D721Med (cell line): ENCODE results near the gene BDP1.
"Not testable (repeated sequence)": the region's sequence is repeated elsewhere in the genome, so short reads cannot be mapped to it uniquely, and the experiment has no call there.

Experiments used
- DNase-seq: peaks from one replicate; pipeline ENCODE4 v3.0.0; 2011; ENCODE audit warnings: low spot score; ENCODE audit not compliant: insufficient read length
- FAIRE-seq: peaks from 2 replicates; lab custom pipeline; 2011; peaks lifted over from hg19 to GRCh38; lab: Jason Lieb, UNC
- CTCF ChIP-seq: IDR thresholded peaks from 2 replicates; pipeline ENCODE4 v1.5.1; 2012; ENCODE audit warnings: mild to moderate bottlenecking, control low read depth; ENCODE audit not compliant: insufficient read depth; ENCODE audit errors: missing control alignments

Gene BDP1

DNA sequence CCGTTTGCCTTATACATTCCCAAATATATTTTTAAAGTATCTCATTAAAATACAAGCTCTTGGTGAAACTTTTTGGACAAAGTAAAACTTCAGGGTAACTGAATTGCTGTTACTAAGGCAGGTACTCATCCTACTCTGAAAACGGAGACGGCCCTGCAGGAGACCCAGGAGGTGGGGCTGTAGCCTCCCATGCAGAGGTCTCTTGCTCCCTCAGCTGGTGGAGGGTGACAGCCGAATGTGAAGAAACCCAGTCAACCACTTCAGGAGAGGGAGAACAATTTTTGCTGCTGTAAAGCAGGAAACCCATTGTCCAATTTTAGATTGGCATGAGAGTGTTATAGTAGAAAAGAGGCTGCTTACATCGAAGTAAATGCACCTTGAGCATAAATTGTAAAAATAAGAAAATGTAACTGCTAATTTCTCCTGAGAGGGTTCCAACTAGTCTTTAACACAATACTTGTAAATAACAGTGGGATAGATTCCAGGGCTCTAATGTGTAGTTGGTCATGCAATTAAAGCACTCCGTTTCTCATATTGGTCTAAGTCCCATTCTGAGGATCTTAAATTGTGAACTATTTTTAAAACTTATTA, 8.1 kb upstream of the BDP1 start:
- DNase-seq = not testable (repeated sequence)
- FAIRE-seq = peak; percentile 83
- peak; percentile 44 for TF ChIP-seq CTCF

DNA sequence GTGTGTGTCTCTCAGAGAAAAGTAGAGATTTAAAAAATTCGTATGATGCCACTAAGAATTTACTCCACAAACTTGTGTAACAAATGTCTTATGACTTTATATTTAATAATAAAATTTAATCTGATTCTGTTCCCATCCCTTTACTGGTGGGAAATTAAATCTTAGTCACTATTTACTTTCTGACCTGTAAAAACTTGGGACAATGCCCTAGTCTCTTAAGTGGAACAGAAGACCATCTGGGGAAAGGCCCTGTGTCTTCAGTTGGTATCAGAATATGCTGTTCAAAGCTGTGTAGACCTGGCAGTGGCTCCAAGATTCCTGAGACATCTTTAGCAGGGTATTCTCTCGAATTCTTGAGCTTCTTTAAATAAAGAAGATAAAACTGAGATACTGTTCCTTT, 2.6 kb upstream of the BDP1 start:
- no peak for FAIRE-seq
- no peak for DNase-seq
- TF ChIP-seq CTCF = no peak

- TF ChIP-seq CTCF = no peak
- no peak for FAIRE-seq
Measured at GRCh38 chr5:71454913-71455312, 538 bp upstream of the BDP1 start.

DNA sequence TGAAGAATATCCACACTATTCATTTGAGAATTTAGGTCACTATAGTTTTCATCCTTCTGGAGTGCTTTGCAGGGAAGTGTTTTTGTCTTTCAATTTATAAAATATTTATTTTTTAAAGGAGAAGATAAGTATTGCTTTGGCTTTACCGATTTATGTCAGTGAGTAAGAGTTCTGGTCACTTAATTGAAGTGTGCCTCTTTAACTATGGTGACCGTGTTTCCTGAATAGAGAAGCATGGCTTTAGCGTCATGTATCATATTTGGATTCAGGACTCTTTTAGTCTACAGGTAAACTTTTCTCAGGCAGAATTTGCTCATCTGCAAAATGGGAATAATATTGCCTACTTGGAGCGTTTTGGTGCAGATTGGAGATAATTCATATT, 902 bp downstream of the BDP1 start:
- FAIRE-seq (no peak), DNase-seq (no peak)
- no peak for TF ChIP-seq CTCF

More at GRCh38 chr5:71454913-71455312, 538 bp upstream of the BDP1 start:
- DNase-seq = no peak

- TF ChIP-seq CTCF = no peak
- FAIRE-seq = no peak
Measured at GRCh38 chr5:71457106-71457505, 1.7 kb downstream of the BDP1 start.

GRCh38 chr5:71460693-71461092, 5.2 kb downstream of the BDP1 start:
- TF ChIP-seq CTCF = no peak
- FAIRE-seq = no peak
- DNase-seq = no peak

More at GRCh38 chr5:71457106-71457505, 1.7 kb downstream of the BDP1 start:
- DNase-seq = no peak

- FAIRE-seq (no peak), DNase-seq (no peak)
- TF ChIP-seq CTCF = no peak
Measured at GRCh38 chr5:71461360-71461759, 5.9 kb downstream of the BDP1 start.
